GM23248 (cell line): ENCODE data around the gene AP1M1. TPM values are rescaled to one million over a fixed set of nuclear protein-coding genes. Genes with fewer than 3 reads are reported as not detected.
A peak's percentile ranks its signal among the peaks of the same experiment; 100 is the strongest.

Experiments used
- DNase-seq: peaks from one replicate; pipeline ENCODE4 v3.0.0-alpha.2; 2015
- H2AFZ ChIP-seq: fragments of 200-600 bp; sonication (generic); 2 replicates; pipeline ENCODE4 v1.6.1; 2016; ENCODE audit warnings: antibody characterized with exemption
- H3F3A ChIP-seq: fragments of 200-600 bp; sonication (generic); 2 replicates; pipeline ENCODE4 v1.6.1; 2016; ENCODE audit warnings: mild to moderate bottlenecking, antibody characterized with exemption, mixed run types; ENCODE audit not compliant: insufficient read depth
- H3K27ac ChIP-seq: fragments of 200-600 bp; sonication (generic); 2 replicates; pipeline ENCODE4 v1.5.1; 2016; ENCODE audit warnings: mild to moderate bottlenecking
- H3K27me3 ChIP-seq: fragments of 200-600 bp; sonication (generic); replicated peaks from 2 replicates; pipeline ENCODE4 v1.6.1; 2016; ENCODE audit warnings: mild to moderate bottlenecking; ENCODE audit not compliant: insufficient read depth
- H3K36me3 ChIP-seq: fragments of 200-600 bp; sonication (generic); 2 replicates; pipeline ENCODE4 v1.6.1; 2016; ENCODE audit warnings: low read depth, mild to moderate bottlenecking
- H3K4me1 ChIP-seq: fragments of 200-600 bp; sonication (generic); 2 replicates; pipeline ENCODE4 v1.6.1; 2016; ENCODE audit warnings: mild to moderate bottlenecking; ENCODE audit not compliant: insufficient read depth
- H3K4me2 ChIP-seq: fragments of 200-600 bp; sonication (generic); one replicate; pipeline ENCODE4 v1.6.1; 2016; ENCODE audit warnings: mild to moderate bottlenecking; ENCODE audit not compliant: unreplicated experiment
- H3K4me3 ChIP-seq: fragments of 200-600 bp; sonication (generic); 2 replicates; pipeline ENCODE4 v1.5.1; 2016; ENCODE audit warnings: mild to moderate bottlenecking
- H3K79me2 ChIP-seq: fragments of 200-600 bp; sonication (generic); 2 replicates; pipeline ENCODE4 v1.6.1; 2016; ENCODE audit warnings: mild to moderate bottlenecking; ENCODE audit not compliant: insufficient read depth
- H3K9ac ChIP-seq: fragments of 200-600 bp; sonication (generic); 2 replicates; pipeline ENCODE4 v1.6.1; 2016; ENCODE audit warnings: mild to moderate bottlenecking
- H3K9me2 ChIP-seq: fragments of 200-600 bp; sonication (generic); 2 replicates; pipeline ENCODE4 v1.6.1; 2016; ENCODE audit warnings: mixed run types, mild to moderate bottlenecking, moderate library complexity; ENCODE audit not compliant: insufficient read depth
- H3K9me3 ChIP-seq: fragments of 200-600 bp; sonication (generic); one replicate; pipeline ENCODE4 v1.6.1; 2017; ENCODE audit warnings: low read depth
- H4K20me1 ChIP-seq: fragments of 200-600 bp; sonication (generic); 2 replicates; pipeline ENCODE4 v1.6.0; 2016; ENCODE audit not compliant: insufficient read depth
- EZH2 ChIP-seq: fragments of 200-600 bp; sonication (generic); IDR thresholded peaks from 2 replicates; pipeline ENCODE4 v1.6.1; 2018; ENCODE audit warnings: antibody characterized with exemption, mild to moderate bottlenecking; ENCODE audit not compliant: insufficient read depth, poor library complexity, severe bottlenecking
- EZH2phosphoT487 ChIP-seq: fragments of 200-600 bp; sonication (generic); IDR thresholded peaks from 2 replicates; pipeline ENCODE4 v1.6.1; 2018; ENCODE audit warnings: antibody characterized with exemption, moderate library complexity, mild to moderate bottlenecking, low read depth; ENCODE audit not compliant: insufficient read depth
- WGBS, 2 experiments: methylation state at CpG; one replicate each; pipeline ENCODE4 v1.1.6; 2015 to 2017; ENCODE audit warnings: low lambda C conversion rate in 2 of 2, low coverage in 1 of 2; ENCODE audit errors: missing lambda C conversion rate in 2 of 2; 5-methylcytosine and 5-hydroxymethylcytosine counted together
- in situ Hi-C: fragments of 300-500 bp; cut with MboI; formaldehyde crosslinking; loops from 2 replicates; pipeline ENCODE4 v1.15.0; 2020
- polyA plus RNA-seq: library from polyadenylated mRNA; unstranded; fragments of >200 nt; fragmentation: Nextera tagmentation; extraction: Ambion mirVana; gene quantifications from 2 replicates; pipeline ENCODE4 v1.2.1, GENCODE V29; 2016
- total RNA-seq: library from RNA; depleted of rRNA; stranded (reverse); fragments of >200 nt; shearing (Covaris generic); gene quantifications from 2 replicates; pipeline ENCODE4 v1.2.3, GENCODE V29; 2014

Gene AP1M1
- total and polyA plus RNA-seq, 2 experiments from 2014 or later: 90.0 to 96.2 TPM

- Histone ChIP-seq H3K9me3 (no peaks in the 10 kb centered on the region), H3K4me2 (peak within 1 kb of the TSS; percentile 89), H3F3A (no peaks in the 10 kb centered on the region), H3K9ac (peak within 1 kb of the TSS; percentile 87), H3K27me3 (no peaks in the 10 kb centered on the region), H3K36me3 (peaks cover 5% of the 10 kb centered on the region; the same call in 1 of the 2 replicates), H3K4me1 (peaks cover 18% of the 10 kb centered on the region), H3K79me2 (peaks cover 39% of the 10 kb centered on the region), H2AFZ (peak within 1 kb of the TSS; percentile 95), H3K4me3 (peak within 1 kb of the TSS; percentile 86), H4K20me1 (no peaks in the 10 kb centered on the region), H3K27ac (peak within 1 kb of the TSS; percentile 58), H3K9me2 (no peaks in the 10 kb centered on the region)
- peak; percentile 98 for DNase-seq
- WGBS, 2 experiments: 0 to 1% methylated on average over 35 to 39 of the region's 39 CpGs
- no peak for TF ChIP-seq EZH2phosphoT487
- no peak for TF ChIP-seq EZH2
- in situ Hi-C loops: loop anchor here (10.0 to 25.0 kb wide), 2 partner anchors 140 to 548 kb away; partner anchors contain the start of gene CYP4F3
Measured at GRCh38 chr19:16185123-16185767, 12.5 kb upstream of the AP1M1 start, which contains the start of gene FAM32A. FAM32A (plus strand) TSS chr19:16185410; CDS start chr19:16185443, 33 bp downstream.

GRCh38 chr19:16185768-16186123, 12.0 kb upstream of the AP1M1 start:
- no peaks in the 10 kb centered on the region for H4K20me1 ChIP-seq
- H2AFZ ChIP-seq: peak overlapping the region; percentile 80
- no peaks in the 10 kb centered on the region for H3K9me2 ChIP-seq
- H3K36me3 ChIP-seq: peaks cover 10% of the 10 kb centered on the region; the same call in 1 of the 2 replicates
- H3K4me1 ChIP-seq: peaks cover 13% of the 10 kb centered on the region
- peak overlapping the region; percentile 87 for H3K9ac ChIP-seq
- peak overlapping the region; percentile 86 for H3K4me3 ChIP-seq
- no peaks in the 10 kb centered on the region for H3F3A ChIP-seq
- DNase-seq: peak; percentile 72
- WGBS, 2 experiments: 1 to 4% methylated on average over 17 to 20 of the region's 20 CpGs
- H3K27me3 ChIP-seq: no peaks in the 10 kb centered on the region
- peaks cover 39% of the 10 kb centered on the region for H3K79me2 ChIP-seq
- H3K9me3 ChIP-seq: no peaks in the 10 kb centered on the region
- peak overlapping the region; percentile 58 for H3K27ac ChIP-seq
- in situ Hi-C loops: loop anchor here (10.0 to 25.0 kb wide), 2 partner anchors 141 to 548 kb away; partner anchors contain the start of gene CYP4F3
- no peak for TF ChIP-seq EZH2
- TF ChIP-seq EZH2phosphoT487: no peak
- peak overlapping the region; percentile 89 for H3K4me2 ChIP-seq

GRCh38 chr19:16188521-16188920, 9.2 kb upstream of the AP1M1 start:
- Histone ChIP-seq H3K4me2 (no peak overlapping the region), H3K9me3 (no peaks in the 10 kb centered on the region), H4K20me1 (no peaks in the 10 kb centered on the region)

GRCh38 chr19:16190198-16190597, 7.5 kb upstream of the AP1M1 start:
- Histone ChIP-seq H3K36me3 (peaks cover 13% of the 10 kb centered on the region; the same call in 1 of the 2 replicates), H3K9me2 (no peaks in the 10 kb centered on the region), H3K9me3 (no peaks in the 10 kb centered on the region), H3K27me3 (no peaks in the 10 kb centered on the region), H3K4me1 (peaks cover 8% of the 10 kb centered on the region; the same call in 1 of the 2 replicates), H3K4me3 (no peak overlapping the region), H3K27ac (no peak overlapping the region), H3K79me2 (peaks cover 39% of the 10 kb centered on the region), H3K4me2 (no peak overlapping the region), H4K20me1 (no peaks in the 10 kb centered on the region), H3K9ac (no peak overlapping the region), H2AFZ (no peak overlapping the region), H3F3A (peaks cover 8% of the 10 kb centered on the region)
- no peak for TF ChIP-seq EZH2phosphoT487
- TF ChIP-seq EZH2: no peak
- in situ Hi-C loops: loop anchor here (25.0 kb wide), 1 partner anchor 553 kb away; the partner anchor contains the start of gene CYP4F3
- 84 to 86% methylated on average over 6 of the region's 6 CpGs for WGBS, 2 experiments
- DNase-seq: no peak

More at GRCh38 chr19:16188521-16188920, 9.2 kb upstream of the AP1M1 start:
- Histone ChIP-seq H3K27me3 (no peaks in the 10 kb centered on the region), H3K9ac (no peak overlapping the region), H3K36me3 (peaks cover 13% of the 10 kb centered on the region; the same call in 1 of the 2 replicates), H3K9me2 (no peaks in the 10 kb centered on the region), H3K27ac (no peak overlapping the region), H3F3A (no peaks in the 10 kb centered on the region), H3K4me3 (no peak overlapping the region), H3K79me2 (peaks cover 39% of the 10 kb centered on the region), H3K4me1 (peaks cover 8% of the 10 kb centered on the region), H2AFZ (no peak overlapping the region)
- no peak for DNase-seq
- TF ChIP-seq EZH2phosphoT487 (no peak), EZH2 (no peak)
- 90 to 93% methylated on average over 3 of the region's 3 CpGs for WGBS, 2 experiments
- in situ Hi-C loops: loop anchor here (10.0 to 25.0 kb wide), 2 partner anchors 144 to 551 kb away; partner anchors contain the start of gene CYP4F3
